Lower leg skin (tissue), 4 donors: ENCODE data around the gene TAGLN. TPM values are rescaled to one million over a fixed set of nuclear protein-coding genes. Genes with fewer than 3 reads are reported as not detected.

Source experiments
- DNase-seq, 2 donors: peaks; one replicate each; pipeline ENCODE4 v3.0.0-alpha.2; 2019; ENCODE audit warnings: low spot score in 2 of 2
- H3K4me3 ChIP-seq: fragments of 200-600 bp; sonication (generic); 2 replicates; pipeline ENCODE4 v1.5.1; 2017; ENCODE audit warnings: mild to moderate bottlenecking, low read depth; ENCODE audit not compliant: poor library complexity, severe bottlenecking
- CTCF ChIP-seq, 3 donors: fragments of 450-650 bp; IDR thresholded peaks; one replicate each; pipeline ENCODE4 v1.5.1; 2016; ENCODE audit warnings: antibody characterized with exemption in 3 of 3, mild to moderate bottlenecking in 3 of 3, moderate library complexity in 2 of 3
- POLR2A ChIP-seq, 2 donors: fragments of 450-650 bp; IDR thresholded peaks; one replicate each; pipeline ENCODE4 v1.6.1; 2016 to 2017; ENCODE audit warnings: antibody characterized with exemption in 2 of 2, mild to moderate bottlenecking in 1 of 2, moderate library complexity in 1 of 2
- WGBS, 2 donors: methylation state at CpG; one replicate each; pipeline ENCODE4 v1.1.5; 2018; 5-methylcytosine and 5-hydroxymethylcytosine counted together
- intact Hi-C: fragments of 100-400 bp; cut with DNase I; formaldehyde crosslinking; loops from one replicate; pipeline ENCODE4 v1.15.0; 2023; ENCODE audit warnings: low total_unique reads
- total RNA-seq, 4 donors: library from RNA; depleted of rRNA; stranded (reverse); fragments of >200 nt; gene quantifications; one replicate each; pipeline ENCODE4 v1.1.0, GENCODE V29; 2016

Gene TAGLN
- total RNA-seq, 4 donors from 2014 or later, result 122 to 450 (median 233) TPM

- H3K4me3 ChIP-seq, result no peak overlapping the region
- TF ChIP-seq POLR2A (IDR thresholded peaks at IDR 0.05) (no peak), CTCF (IDR thresholded peaks at IDR 0.05) (no peak)
- intact Hi-C loops, result no loop called here
- WGBS, 2 donors, result 77 to 88% methylated on average over 3 of the region's 3 CpGs
- DNase-seq, result no peak
These were observed 56.8 kb downstream of the TAGLN start for GRCh38 chr11:117255966-117256365.

GRCh38 chr11:117256573-117256972, 57.4 kb downstream of the TAGLN start:
- DNase-seq, result no peak
- intact Hi-C loops, result no loop called here
- TF ChIP-seq CTCF (IDR thresholded peaks at IDR 0.05), result no peak
- TF ChIP-seq POLR2A (IDR thresholded peaks at IDR 0.05), result no peak
- no peak overlapping the region for H3K4me3 ChIP-seq
- WGBS, 2 donors, result 48 to 90% methylated on average over 2 of the region's 2 CpGs

Other genes starting within 250 kb of the TAGLN start
- gene SIK3, start 100.9 kb upstream of the TAGLN start, total RNA-seq, result 10 to 100 TPM; 26.7 to 37.5 (median 30.1) TPM
- gene PAFAH1B2, start 55.1 kb upstream of the TAGLN start, total RNA-seq, result 10 to 100 TPM; 49.1 to 72.4 (median 62.5) TPM
- 10 to 100 TPM; 38.4 to 49.4 (median 40.7) TPM for gene SIDT2, start 20.6 kb upstream of the TAGLN start, total RNA-seq
- 10 to 100 TPM; 37.6 to 83.2 (median 56.0) TPM for gene PCSK7, start 32.7 kb downstream of the TAGLN start, total RNA-seq
- gene RNF214, start 33.3 kb downstream of the TAGLN start, total RNA-seq, result 10 to 100 TPM in 1 of 4 donors, 1 to 10 TPM in 3; 7.4 to 11.3 (median 9.5) TPM
- gene BACE1-AS, start 92.0 kb downstream of the TAGLN start, total RNA-seq, result 1 to 10 TPM; 2.7 to 5.8 (median 4.2) TPM
- 10 to 100 TPM in 3 of 4 donors, 1 to 10 TPM in 1; 9.1 to 31.6 (median 19.1) TPM for gene BACE1, start 116.9 kb downstream of the TAGLN start, total RNA-seq
- 10 to 100 TPM; 11.3 to 45.1 (median 15.2) TPM for gene CEP164, start 128.5 kb downstream of the TAGLN start, total RNA-seq